Thyroid gland (tissue), 4 donors: ENCODE measurements around the gene EIF4A3.

Source experiments
- POLR2A ChIP-seq, 2 donors: fragments of 450-650 bp; IDR thresholded peaks; one replicate each; pipeline ENCODE4 v1.6.1; 2017; ENCODE audit warnings: antibody characterized with exemption in 2 of 2, mild to moderate bottlenecking in 2 of 2, moderate library complexity in 1 of 2
- TF ChIP-seq, protein P1 (sequence below), 6 experiments: fragments of 200-600 bp in 3 of 6; fragments of 450-650 bp in 3 of 6; sonication (generic) in 3 of 6; IDR thresholded peaks; one replicate each; pipeline ENCODE4 v1.5.1; 2016 to 2019; ENCODE audit warnings: antibody characterized with exemption in 6 of 6, mild to moderate bottlenecking in 2 of 6, inconsistent platforms in 1 of 6, moderate library complexity in 1 of 6

DNA sequence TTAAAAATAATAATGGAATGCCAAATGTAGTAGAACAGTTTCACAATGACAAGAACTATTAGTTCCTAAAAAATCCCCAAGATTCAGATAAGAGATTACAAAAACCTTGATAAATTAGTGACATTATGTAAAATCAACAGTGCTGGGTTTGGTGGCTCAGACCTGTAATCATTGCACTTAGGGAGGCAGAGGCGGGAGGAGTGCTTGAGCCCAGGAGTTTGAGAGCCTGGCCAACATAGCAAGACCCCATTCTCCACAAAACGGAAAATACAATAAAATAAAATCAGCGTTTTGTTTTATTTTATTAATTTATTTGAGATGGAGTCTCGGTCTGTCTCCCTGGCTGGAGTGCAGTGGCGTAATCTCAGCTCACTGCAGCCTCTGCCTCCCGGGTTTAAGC is 27.0 kb upstream of the EIF4A3 start:
- no peak for TF ChIP-seq POLR2A (IDR thresholded peaks at IDR 0.05)
- TF ChIP-seq, protein P1, sequence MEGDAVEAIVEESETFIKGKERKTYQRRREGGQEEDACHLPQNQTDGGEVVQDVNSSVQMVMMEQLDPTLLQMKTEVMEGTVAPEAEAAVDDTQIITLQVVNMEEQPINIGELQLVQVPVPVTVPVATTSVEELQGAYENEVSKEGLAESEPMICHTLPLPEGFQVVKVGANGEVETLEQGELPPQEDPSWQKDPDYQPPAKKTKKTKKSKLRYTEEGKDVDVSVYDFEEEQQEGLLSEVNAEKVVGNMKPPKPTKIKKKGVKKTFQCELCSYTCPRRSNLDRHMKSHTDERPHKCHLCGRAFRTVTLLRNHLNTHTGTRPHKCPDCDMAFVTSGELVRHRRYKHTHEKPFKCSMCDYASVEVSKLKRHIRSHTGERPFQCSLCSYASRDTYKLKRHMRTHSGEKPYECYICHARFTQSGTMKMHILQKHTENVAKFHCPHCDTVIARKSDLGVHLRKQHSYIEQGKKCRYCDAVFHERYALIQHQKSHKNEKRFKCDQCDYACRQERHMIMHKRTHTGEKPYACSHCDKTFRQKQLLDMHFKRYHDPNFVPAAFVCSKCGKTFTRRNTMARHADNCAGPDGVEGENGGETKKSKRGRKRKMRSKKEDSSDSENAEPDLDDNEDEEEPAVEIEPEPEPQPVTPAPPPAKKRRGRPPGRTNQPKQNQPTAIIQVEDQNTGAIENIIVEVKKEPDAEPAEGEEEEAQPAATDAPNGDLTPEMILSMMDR (IDR thresholded peaks at IDR 0.05): no peak
